ENCODE results near the gene CORO2A.

CORO2A gene, protein sequence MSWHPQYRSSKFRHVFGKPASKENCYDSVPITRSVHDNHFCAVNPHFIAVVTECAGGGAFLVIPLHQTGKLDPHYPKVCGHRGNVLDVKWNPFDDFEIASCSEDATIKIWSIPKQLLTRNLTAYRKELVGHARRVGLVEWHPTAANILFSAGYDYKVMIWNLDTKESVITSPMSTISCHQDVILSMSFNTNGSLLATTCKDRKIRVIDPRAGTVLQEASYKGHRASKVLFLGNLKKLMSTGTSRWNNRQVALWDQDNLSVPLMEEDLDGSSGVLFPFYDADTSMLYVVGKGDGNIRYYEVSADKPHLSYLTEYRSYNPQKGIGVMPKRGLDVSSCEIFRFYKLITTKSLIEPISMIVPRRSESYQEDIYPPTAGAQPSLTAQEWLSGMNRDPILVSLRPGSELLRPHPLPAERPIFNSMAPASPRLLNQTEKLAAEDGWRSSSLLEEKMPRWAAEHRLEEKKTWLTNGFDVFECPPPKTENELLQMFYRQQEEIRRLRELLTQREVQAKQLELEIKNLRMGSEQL

DNA sequence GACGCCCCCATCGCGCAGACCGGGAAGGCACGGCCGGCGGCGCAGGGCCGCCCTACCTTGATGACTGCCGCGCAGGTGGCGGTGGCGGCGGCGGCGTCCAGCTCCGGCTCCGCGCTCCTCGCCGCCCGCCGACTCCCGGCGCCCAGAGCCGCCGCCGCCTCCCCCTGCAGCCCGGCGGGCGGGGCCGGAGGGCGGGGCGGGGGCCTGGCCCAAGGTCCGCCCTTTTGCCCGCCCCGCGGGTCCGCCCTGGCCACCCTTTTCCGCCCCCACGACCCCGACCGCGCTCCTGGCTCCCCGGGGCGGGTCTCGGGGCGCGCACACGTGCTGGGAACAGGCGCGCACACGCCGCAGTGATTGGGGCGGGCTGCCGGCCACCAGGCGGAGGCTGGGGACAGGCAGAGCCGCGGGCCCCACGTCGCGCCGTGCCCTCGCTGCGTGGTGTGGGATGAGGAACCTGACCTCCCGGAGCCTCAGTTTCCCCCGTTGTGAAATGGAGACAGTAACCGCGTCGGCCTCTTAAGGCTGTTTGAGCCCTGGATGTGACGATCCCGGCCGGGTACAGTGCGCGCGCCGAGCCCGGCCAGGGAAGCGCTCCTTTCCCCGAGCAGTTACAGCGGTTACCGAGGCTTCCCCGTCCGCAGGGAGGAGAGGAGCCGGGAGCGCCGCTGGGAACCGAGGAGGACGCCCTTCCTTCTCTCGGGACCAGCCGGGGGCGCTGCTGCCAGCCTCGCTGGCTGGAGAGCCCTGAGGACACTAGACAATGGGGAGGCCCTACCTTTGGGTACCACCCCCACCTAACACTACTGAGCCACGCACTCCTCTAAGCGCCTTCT is at the start of gene CORO2A:
Gene CORO2A, minus strand, starts transcription at position 135 of the 833 bp plus-strand sequence. CDS start 34,977 bp downstream, outside the sequence.
- DNase-seq (ENCODE audit: low spot score), result peak; percentile 15

DNA sequence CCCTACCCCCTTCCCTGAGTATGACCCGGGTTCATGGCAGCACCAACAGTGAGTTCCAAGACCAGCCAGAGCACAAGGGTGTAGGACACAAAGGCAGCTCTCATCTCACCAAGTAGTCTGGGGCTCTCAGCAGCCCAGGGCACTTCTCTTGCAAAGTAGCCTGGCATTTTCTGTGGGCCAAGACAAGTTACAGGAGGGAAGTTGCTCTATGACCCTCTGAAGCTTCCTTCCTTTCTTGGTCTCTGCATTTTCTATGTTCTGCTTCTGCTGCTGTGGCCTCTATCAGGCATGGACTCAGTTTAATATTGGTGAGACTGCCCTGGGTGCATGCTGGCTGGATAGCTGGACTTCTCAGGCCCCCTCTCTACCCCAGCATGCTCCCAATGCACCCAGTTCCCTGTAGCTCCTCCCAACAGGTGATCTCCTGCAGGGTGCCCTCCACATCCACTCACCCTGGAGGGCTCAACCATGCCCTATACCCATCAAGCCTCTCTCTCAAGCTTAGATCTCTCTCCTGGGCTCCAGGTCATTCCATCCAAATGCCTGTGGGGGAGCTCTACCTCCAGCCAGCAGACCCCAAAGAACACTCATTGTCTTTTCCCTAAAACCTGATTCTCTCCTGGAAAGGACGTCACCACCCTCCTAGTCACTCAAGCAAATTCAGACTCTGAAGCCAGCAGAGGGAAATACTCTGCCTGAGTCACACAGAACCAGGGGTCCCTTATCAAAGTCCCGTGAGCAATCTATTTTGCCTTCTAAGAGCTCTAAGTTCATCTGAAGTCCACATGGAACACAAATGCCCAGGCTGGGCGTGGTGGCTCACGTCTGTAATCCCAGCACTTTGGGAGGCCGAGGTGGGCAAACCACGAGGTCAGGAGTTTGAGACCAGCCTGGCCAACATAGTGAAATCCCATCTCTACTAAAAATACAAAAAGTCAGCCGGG is 49.2 kb upstream of the CORO2A start:
- DNase-seq (ENCODE audit: low spot score), result no peak

DNA sequence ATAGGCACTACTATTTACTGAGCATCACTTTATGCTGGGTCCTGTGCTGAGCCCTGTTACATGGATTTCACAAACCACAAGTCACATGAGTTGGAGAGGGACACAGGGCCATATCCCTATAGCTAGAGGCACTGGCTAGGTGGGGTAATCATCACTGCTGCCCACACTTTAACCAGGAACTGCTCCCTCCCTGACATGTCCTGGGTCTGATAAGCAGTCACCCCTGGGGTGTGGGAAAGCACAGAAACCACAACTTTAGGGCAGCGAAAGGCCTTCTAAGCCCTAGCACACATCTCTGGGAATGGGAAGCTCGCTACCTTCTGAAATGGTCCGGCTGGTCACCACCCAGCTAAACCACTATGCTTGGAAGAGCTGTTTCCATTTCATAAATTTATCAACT is 48.0 kb upstream of the CORO2A start:
- DNase-seq (ENCODE audit: low spot score), result no peak

DNA sequence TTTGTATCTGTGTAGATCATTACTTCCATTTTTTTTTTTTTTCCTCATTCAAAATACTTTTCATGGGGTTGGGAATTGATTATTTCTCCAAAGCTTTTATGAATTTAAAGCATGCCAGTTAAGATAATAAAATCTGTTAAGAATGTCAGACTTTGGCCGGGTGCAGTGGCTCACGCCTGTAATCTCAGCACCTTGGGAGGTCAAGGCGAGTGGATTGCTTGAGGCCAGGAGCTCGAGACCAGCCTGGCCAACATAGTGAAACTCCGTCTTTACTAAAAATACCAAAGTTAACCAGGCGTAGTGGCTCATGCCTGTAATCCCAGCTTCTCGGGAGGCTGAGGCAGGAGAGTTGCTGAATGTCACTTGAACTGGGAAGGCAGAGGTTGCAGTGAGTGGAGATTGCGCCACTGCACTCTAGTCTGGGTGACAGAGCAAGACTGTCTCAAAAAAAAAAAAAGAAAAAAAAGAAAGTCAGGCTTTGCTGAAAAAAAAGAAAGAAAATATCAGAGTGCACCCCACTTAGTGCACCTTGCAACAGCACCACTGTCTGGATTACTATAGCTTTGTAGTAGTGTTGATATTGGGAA is 44.6 kb upstream of the CORO2A start:
- DNase-seq (ENCODE audit: low spot score), result no peak

DNA sequence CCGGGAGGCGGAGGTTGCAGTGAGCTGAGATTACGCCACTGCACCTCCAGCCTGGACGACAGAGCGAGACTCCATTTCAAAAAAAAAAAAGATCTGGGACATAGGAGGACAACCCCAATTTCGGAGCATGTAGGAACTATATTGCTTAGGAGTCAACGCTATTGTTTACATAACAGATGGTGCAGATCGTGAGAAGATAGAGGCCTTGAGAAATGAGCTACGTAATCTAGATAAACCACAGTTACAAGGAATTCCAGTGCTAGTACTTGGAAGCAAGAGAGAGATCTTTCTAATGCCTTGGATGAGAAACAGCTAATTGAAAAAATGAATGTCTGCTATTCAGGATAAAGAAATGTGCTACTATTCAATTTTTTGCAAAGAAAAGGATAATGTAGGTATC is 42.7 kb upstream of the CORO2A start:
- DNase-seq (ENCODE audit: low spot score), result no peak

DNA sequence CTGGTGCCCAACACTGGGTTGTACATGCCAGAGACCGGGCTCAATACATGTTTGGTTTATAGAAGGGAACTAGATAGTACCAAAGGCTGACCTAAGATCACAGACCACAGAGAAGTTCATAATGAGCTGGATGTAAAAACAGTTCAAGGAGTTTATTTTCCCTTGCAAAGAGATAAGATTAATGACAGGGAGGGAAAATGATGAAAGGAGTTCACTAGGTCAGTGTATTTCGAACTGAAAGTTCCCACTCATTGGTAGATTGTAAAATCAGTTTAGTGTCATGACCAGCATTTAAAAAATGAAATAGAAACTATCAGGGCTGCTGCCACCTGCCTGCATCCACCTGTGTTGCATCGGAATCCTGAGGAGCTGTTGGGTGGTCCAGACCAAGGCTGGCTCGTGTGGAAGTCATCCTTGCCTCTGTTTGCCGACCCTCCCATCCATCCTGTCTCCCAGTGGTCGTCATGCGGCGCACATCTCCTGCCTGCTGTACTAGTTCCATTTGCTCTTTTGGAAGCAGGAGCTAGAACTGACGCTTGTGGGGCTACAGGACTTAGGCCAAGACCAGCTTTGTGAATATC is 41.9 kb upstream of the CORO2A start:
- no peak for DNase-seq (ENCODE audit: low spot score)

DNA sequence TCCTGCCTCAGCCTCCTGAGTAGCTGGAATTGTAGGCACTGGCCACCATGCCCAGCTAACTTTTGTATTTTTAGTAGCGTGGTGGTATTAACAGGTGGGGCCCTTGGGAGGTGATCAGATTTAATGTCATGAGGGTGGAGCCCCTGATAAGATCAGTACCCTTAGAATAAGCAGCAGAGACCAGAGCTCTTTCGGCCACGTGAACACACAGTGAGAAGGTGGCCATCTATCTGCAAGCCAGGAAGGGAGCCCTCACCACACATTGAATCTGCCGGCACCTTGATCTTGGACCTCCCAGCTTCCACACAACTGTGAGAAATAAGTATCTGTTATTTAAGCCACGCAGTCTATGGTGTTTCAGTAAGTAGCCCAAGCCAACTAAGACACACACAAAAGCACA is 40.5 kb upstream of the CORO2A start:
- DNase-seq (ENCODE audit: low spot score), result no peak

DNA sequence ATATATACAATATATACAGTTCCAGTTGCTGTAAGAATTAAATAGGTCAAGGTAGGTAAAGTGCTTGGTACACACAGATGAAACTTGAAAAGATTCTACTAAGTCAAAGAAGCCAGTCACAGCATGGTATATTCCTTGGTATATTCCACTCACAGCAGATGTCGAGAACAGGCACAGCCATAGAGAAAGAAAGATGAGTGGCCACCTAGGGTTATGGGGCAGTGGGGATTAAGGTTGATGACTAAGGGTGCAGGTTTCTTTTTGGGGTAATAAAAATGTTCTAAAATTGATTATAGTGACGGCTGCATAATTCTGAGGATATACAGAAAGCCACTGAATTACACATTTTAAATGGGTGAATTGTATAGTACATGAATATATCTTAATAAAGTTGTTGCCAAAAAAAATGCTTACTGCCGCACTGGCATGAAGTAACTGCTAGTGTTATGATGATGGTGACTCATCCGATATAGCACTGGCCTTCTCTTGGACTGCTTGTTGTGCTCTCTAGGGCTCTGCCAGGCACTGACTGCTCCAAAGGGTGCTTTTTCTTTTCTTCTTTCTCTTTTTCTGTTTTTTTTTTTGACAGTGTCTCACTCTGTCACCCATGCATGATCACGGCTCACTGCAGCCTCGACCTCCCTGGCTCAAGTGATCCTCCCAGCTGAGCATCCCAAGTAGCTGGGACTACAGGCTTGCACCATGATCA is 39.5 kb upstream of the CORO2A start:
- DNase-seq (ENCODE audit: low spot score), result peak; percentile 32

DNA sequence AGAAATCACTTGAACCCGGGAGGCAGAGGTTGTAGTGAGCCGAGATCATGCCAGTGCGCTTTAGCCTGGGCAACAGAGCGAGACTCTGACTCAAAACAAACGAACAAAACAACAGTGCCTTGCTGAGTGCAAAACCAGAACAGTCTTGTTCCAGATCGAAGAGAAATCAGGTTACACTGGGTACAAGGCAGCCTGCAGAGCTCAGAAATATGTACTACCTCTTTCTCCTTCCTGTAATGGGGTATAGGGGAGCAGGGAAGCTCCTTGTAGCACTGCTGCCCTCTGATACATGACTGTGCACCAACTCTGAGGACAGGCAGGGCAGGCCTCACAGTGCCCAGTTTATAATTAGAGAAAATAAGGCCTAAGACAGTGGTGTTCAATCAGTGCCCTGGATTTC is 38.4 kb upstream of the CORO2A start:
- DNase-seq (ENCODE audit: low spot score), result no peak

DNA sequence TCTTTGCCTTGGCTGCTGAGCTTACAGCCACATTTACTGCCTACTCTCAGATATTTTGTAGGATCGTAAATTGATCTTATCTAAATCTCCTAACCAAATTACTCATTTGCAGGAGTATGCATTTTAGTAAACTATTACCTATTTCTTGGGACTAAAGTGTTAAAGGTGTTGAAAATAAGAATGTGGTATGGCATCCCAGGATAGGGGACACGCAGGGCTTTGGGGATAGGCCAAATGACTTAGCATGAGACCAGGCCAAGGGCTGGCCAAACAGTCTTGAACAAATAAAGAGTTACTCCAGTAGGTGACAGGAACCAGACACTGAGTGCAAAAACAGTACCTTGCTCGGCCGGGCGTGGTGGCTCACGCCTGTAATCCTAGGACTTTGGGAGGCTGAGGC is 37.9 kb upstream of the CORO2A start:
- no peak for DNase-seq (ENCODE audit: low spot score)

DNA sequence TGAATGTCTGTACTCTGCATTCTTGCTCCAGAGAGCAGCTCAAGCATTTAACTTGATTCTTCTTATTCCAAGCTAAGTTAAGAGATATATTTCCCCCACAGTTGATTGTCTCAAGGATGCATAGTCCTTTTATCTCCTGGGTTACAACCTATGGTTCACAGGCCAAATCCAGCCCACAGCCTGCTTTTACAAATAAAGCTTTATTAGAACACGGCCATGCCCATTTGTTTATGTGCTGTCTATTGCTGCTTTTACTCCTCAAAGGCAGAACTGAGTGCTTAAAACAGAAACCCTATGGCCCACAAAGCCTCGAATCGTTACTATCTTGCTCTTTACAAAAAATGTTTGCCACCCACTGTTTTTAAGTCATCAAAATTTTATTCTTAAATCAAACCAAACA is 37.2 kb upstream of the CORO2A start:
- DNase-seq (ENCODE audit: low spot score), result no peak

DNA sequence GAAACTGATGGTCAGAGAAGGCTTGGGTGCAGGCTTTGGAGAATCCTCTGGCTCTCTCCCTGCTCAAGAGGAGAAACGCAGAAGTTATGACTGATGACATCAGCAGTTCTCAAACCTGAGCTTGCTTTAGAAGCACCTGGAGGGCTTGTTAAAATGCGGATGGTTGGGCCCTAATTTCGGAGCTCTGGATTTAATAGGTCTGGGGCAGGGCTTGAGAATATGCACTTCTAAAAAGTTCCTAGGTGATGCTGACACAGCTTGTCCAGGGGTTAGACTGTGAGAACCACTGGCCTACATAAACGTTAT is 36.6 kb upstream of the CORO2A start:
- no peak for DNase-seq (ENCODE audit: low spot score)

DNA sequence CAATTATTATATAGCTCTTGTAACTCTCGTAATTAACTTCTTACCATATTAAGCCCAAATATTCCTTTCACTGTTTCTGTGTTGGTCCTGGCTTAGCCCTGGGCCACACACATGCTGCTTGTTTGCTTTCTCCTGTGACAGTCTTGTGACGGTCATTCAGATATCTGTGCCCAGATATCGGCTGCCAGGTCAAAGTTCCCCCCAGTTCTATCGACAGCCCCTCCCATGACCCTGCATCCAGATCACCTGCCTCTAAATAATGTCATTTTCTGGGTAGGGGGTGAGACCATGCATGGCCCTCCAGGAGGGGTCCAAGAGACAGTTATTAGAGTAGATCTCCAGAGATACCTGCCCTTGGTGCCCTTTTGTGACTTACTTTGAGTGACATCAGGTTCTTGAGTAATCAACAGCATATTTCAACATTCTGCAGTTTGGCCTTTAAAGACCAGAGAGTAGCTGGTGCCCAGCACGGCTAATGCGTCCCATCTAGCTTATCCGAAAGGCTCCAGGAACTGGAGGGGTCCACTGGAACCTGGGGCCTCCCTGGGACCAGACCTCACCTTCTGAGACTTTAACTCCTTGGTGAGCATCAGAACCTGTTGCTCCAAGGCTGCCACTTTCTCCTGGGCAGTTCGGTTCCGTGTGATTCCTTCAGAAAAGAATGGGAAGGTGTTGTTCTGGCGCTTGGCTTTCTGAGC is 36.1 kb upstream of the CORO2A start:
- no peak for DNase-seq (ENCODE audit: low spot score)

DNA sequence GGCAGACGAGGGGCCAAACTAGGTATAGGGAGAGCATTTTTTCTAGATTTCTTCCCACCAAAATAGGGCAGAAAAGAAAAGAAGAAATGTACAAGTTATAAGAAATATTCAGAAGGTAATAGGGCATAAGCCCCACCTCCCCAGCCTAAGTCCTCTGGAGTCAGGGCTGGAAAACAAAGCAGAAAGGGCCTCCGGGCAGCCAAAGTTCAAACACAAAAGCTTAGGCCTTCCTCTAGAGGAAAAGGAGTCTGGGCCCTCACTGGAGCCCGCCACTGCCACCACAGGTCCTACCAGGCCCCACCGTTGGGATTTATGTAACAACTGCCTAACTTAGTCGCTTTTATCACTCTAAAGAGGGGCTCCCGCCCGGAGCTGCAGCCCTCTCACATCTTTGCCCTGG is 35.4 kb upstream of the CORO2A start:
- DNase-seq (ENCODE audit: low spot score), result no peak

DNA sequence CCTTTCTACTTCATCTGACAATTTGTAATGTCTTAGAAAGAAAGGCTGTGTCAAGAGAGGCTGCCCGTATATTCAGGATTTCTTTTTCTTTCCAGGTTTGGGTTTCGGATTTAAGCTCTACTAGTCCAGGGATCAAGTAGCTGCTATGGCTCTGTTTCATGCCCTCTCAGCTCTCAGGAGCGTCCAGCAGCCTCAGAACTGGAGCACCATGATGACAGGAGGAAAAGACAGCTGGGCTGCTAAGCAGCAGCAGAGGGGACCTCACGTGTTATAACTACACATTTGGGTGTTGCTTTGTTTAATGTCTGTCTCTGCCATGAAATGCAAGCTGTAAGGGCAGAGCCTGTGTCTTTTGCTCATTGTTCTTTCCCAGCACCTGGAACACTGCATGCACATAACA is 34.5 kb upstream of the CORO2A start:
- no peak for DNase-seq (ENCODE audit: low spot score)

DNA sequence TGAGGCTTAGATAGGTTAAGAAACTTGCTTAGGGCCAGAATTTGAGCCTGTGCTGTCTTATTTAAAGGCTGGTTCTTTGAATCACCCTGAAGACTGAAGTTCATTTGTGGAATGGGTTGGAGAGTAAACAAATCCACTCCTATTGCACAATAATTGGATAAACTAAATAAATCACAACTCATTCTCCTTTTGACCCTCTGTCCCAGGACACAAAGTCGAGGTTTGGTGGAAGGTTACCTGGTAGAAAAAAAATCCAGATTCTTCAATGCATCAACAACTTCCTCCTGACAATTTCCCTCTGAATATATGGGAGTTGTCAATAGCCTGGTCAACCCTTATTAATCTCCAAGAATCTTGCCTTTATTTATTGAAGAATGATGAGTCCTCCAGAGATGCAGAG is 34.1 kb upstream of the CORO2A start:
- DNase-seq (ENCODE audit: low spot score), result no peak

DNA sequence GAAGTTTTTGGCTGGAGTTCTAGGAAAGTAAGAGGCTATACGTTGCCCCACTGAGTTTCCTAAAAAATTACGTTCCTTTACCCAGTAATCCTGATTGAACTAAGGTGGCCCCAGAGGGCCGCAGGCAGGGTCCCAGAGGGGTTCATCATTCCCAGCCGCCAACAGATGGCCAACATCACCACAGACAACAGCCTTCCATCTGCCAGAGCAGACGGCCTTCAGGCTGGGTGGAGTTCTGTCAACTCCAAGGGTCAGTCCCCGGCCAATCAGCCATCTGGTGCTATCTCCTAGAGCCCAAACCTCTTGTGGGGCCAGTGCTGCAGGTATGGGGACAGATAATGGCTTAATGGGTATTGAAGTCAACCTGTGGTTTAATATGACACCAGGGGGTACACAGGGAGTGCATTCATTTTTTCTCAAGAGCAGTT is 32.6 kb upstream of the CORO2A start:
- no peak for DNase-seq (ENCODE audit: low spot score)

DNA sequence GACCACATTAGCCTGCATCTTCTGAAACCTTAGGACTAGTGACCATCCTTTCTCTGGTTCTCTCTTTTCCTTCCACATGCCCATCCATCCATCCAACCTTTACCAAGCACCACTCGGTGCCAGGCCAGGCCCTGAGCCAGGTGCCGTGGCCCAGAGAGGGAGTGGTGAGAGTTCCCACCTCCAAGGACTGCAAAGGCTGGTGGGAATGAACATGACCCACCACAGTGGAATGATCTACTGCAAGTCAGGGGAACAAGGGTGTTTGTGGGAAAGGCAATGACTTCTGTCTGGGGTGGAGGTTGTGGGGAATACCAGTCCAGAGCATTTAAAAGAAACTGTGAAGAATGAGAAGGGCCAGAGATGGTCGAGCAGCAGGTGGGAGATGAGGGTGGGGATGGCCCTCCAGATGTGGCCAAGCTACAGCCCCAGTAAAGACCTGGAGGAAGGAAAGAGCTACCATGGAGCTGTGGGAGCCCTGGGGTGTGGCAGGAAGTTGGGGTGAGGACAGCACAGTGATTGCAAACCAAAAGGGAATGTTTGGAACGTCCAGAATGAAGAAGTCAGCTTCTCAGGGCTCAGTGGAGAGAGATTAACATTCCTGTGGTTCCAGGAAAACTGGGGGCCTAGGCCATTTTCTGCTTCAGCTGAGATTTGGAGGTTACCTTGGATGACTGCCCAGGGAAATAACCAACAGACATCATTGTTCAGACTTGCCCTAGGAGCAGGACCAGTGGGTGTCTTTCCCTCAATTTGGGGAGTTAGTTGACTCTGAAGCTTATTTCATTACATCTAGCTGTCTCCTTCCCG is 30.7 kb upstream of the CORO2A start:
- no peak for DNase-seq (ENCODE audit: low spot score)

DNA sequence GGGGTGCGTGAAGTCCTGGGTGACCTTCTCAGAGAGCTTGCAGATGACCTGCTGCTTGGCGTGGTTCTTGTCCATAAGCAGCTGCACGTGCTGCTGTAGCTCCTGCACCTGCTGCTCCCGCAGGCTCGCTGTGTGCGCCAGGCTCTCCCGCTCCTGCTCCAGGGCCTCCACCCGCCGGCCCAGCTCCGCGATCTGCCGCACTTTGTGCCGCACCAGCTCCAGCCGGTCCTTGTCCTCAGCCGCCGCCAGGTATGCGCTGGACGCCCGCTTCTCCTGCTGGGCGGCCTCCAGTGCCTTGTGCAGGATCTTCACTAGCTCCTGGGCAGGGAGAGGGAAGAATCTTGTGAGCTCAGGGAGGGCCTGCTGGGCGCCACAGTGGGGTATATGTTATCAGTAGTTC is 28.5 kb upstream of the CORO2A start:
- no peak for DNase-seq (ENCODE audit: low spot score)

Data from pons (tissue), 1 donor.